PC-3 (cell line): ENCODE results near the gene CTRB1. TPM values are rescaled to one million over a fixed set of nuclear protein-coding genes. Genes with fewer than 3 reads are reported as not detected.

ENCODE experiments used
- ATAC-seq: fragments of 200-7000 bp; cut with Tn5 transposase; 2 replicates; pipeline ENCODE4 v1.9.1; 2020; ENCODE audit warnings: mild to moderate bottlenecking, moderate library complexity
- BruUV-seq: library from RNA; stranded (reverse); fragments of 400-500 nt; replicated peaks from 2 replicates; lab custom pipeline; 2021; lab: Mats Ljungman, UMichigan
- CTCF ChIA-PET: fragments of 300-600 bp; sonication (Branson Sonifier 250); formaldehyde crosslinking; loops from one replicate; lab custom pipeline; 2022; ENCODE audit warnings: antibody characterized with exemption; lab: Charles Lee
- POLR2A ChIA-PET: fragments of 300-600 bp; sonication (Branson Sonifier 250); formaldehyde crosslinking; loops from one replicate; lab custom pipeline; 2022; ENCODE audit warnings: antibody characterized with exemption; ENCODE audit not compliant: unreplicated experiment; lab: Charles Lee
- DNase-seq: peaks from one replicate; pipeline ENCODE4 v3.0.0-alpha.2; 2015
- H2AFZ ChIP-seq: fragments of 300-600 bp; sonication (generic); 2 replicates; pipeline ENCODE4 v1.6.0; 2016; ENCODE audit warnings: antibody characterized with exemption, low read length
- H3F3A ChIP-seq: fragments of 300-600 bp; sonication (generic); one replicate; pipeline ENCODE4 v1.6.0; 2017; ENCODE audit warnings: antibody characterized with exemption, low read length, control low read depth, mild to moderate bottlenecking; ENCODE audit not compliant: unreplicated experiment
- H3K27ac ChIP-seq: fragments of 300-600 bp; sonication (generic); 2 replicates; pipeline ENCODE4 v1.5.1; 2016; ENCODE audit warnings: mild to moderate bottlenecking, low read length
- H3K27me3 ChIP-seq: fragments of 300-600 bp; sonication (generic); 2 replicates; pipeline ENCODE4 v1.6.1; 2016; ENCODE audit warnings: low read length, mixed read lengths
- H3K36me3 ChIP-seq: fragments of 300-600 bp; sonication (generic); 2 replicates; pipeline ENCODE4 v1.6.1; 2016; ENCODE audit warnings: low read depth, mixed run types, low read length, mixed read lengths
- H3K4me1 ChIP-seq: fragments of 300-600 bp; sonication (generic); 2 replicates; pipeline ENCODE4 v1.5.1; 2016; ENCODE audit warnings: low read length; ENCODE audit not compliant: insufficient read depth
- H3K4me2 ChIP-seq: fragments of 300-600 bp; sonication (generic); 2 replicates; pipeline ENCODE4 v1.6.0; 2016; ENCODE audit warnings: low read length
- H3K4me3 ChIP-seq: fragments of 300-600 bp; sonication (generic); 2 replicates; pipeline ENCODE4 v1.5.1; 2016; ENCODE audit warnings: mild to moderate bottlenecking, low read length, mixed read lengths
- H3K79me2 ChIP-seq: fragments of 300-600 bp; sonication (generic); 2 replicates; pipeline ENCODE4 v1.6.1; 2017; ENCODE audit warnings: low read length, mixed read lengths
- H3K9ac ChIP-seq: fragments of 300-600 bp; sonication (generic); 2 replicates; pipeline ENCODE4 v1.6.0; 2016; ENCODE audit warnings: mild to moderate bottlenecking, low read length
- H3K9me2 ChIP-seq: fragments of 300-600 bp; sonication (generic); replicated peaks from 2 replicates; pipeline ENCODE4 v1.6.1; 2016; ENCODE audit warnings: mixed run types, low read length, mixed read lengths
- H3K9me3 ChIP-seq: fragments of 300-600 bp; sonication (generic); 2 replicates; pipeline ENCODE4 v1.6.1; 2016; ENCODE audit warnings: low read length, mixed read lengths
- H4K20me1 ChIP-seq: fragments of 300-600 bp; sonication (generic); 2 replicates; pipeline ENCODE4 v1.6.1; 2016; ENCODE audit warnings: low read length, mixed read lengths
- EZH2 ChIP-seq: fragments of 300-600 bp; sonication (generic); IDR thresholded peaks from one replicate; pipeline ENCODE4 v1.6.1; 2017; ENCODE audit warnings: antibody characterized with exemption, mild to moderate bottlenecking, low read length; ENCODE audit not compliant: unreplicated experiment
- EZH2phosphoT487 ChIP-seq: fragments of 300-600 bp; sonication (generic); IDR thresholded peaks from 2 replicates; pipeline ENCODE4 v1.6.1; 2018; ENCODE audit warnings: mild to moderate bottlenecking, antibody characterized with exemption, low read length, borderline replicate concordance
- intact Hi-C: fragments of 100-400 bp; cut with micrococcal nuclease; formaldehyde crosslinking; loops from 2 replicates; pipeline ENCODE4 v1.9.0; 2023
- total RNA-seq: library from RNA; depleted of rRNA; stranded (reverse); fragments of >200 nt; gene quantifications from 2 replicates; pipeline ENCODE4 v1.2.3, GENCODE V29; 2014
- TF ChIP-seq, protein P1 (sequence below): fragments of 300-600 bp; sonication (generic); conservative IDR thresholded peaks from 2 replicates; pipeline ENCODE4 v1.5.1; 2017; ENCODE audit warnings: antibody characterized with exemption, low read depth, mild to moderate bottlenecking, low read length

CTRB1 gene
- total RNA-seq, 1 experiment from 2014 or later, result not detected

DNA sequence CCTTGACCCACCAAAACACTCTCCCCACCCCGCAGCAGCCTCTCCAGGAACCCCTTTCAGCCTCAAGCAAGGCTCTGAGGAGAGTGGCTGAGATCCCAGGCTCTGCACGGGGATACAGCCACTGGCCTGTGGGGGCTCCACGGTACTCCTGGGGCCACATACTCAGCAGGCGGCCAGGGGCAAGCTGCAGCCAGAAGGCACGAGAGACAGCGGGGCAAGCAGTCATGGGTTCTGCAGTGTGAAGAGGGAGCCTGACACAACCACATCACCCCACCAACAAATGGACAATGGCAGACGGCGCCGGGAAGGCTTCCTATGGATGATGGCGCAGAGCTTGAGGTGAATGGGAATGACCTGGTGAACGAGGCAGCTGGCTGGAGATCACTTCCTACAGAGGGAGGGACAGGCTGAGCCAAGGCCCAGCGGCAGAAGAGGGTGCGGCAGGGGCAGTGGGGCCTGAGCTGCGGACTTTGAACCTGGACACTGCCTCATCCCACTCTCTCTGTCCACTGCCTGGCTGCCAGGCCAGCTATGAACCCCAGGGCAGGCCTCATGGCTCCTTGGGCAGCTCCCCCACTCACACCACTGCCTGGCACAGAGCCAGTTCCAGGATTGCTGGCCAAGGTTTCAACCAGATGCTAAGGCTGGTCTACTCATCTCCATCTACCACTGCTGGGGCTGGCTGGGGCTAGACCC is 43.5 kb downstream of the CTRB1 start:
- no peak overlapping the region for H3K27ac ChIP-seq
- no peaks in the 10 kb centered on the region for H3F3A ChIP-seq
- H4K20me1 ChIP-seq, result peaks cover 6% of the 10 kb centered on the region; the same call in 1 of the 2 replicates
- H2AFZ ChIP-seq, result no peak overlapping the region
- no peaks in the 10 kb centered on the region for H3K27me3 ChIP-seq
- ChIA-PET CTCF (no interaction called here), POLR2A (no interaction called here)
- no peak for TF ChIP-seq EZH2
- TF ChIP-seq, protein P1, sequence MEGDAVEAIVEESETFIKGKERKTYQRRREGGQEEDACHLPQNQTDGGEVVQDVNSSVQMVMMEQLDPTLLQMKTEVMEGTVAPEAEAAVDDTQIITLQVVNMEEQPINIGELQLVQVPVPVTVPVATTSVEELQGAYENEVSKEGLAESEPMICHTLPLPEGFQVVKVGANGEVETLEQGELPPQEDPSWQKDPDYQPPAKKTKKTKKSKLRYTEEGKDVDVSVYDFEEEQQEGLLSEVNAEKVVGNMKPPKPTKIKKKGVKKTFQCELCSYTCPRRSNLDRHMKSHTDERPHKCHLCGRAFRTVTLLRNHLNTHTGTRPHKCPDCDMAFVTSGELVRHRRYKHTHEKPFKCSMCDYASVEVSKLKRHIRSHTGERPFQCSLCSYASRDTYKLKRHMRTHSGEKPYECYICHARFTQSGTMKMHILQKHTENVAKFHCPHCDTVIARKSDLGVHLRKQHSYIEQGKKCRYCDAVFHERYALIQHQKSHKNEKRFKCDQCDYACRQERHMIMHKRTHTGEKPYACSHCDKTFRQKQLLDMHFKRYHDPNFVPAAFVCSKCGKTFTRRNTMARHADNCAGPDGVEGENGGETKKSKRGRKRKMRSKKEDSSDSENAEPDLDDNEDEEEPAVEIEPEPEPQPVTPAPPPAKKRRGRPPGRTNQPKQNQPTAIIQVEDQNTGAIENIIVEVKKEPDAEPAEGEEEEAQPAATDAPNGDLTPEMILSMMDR, result no peak
- no peak overlapping the region for H3K4me2 ChIP-seq
- no peak overlapping the region for H3K9ac ChIP-seq
- H3K9me3 ChIP-seq, result no peaks in the 10 kb centered on the region
- ATAC-seq (no peak), DNase-seq (no peak)
- peaks cover 82% of the 10 kb centered on the region for H3K79me2 ChIP-seq
- no peaks in the 10 kb centered on the region for H3K36me3 ChIP-seq
- H3K4me1 ChIP-seq, result peaks cover 26% of the 10 kb centered on the region
- no peaks in the 10 kb centered on the region for H3K9me2 ChIP-seq
- intact Hi-C loops, result no loop called here
- H3K4me3 ChIP-seq, result no peak overlapping the region
- BruUV-seq, result no TSS peak

DNA sequence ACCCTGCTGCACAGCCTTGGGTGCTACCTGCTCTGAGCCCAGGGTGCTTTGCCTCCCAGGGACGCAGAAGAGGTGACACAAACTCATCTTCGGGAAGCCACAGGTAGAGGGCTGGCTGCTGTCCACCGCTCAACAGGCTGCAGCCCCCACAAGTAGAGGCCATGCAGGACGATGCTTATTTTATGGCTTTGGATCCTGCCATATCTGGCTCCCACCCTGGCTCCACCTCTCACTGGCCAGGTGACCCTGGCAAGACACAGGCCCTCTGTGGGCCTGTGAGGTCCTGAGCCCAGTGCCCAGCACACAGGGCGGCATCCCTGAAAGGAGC is 44.0 kb downstream of the CTRB1 start:
- H3K9me3 ChIP-seq, result no peaks in the 10 kb centered on the region
- CTCF ChIA-PET, result no interaction called here
- no peaks in the 10 kb centered on the region for H3K36me3 ChIP-seq
- no peaks in the 10 kb centered on the region for H3K27me3 ChIP-seq
- no peak overlapping the region for H3K4me2 ChIP-seq
- H2AFZ ChIP-seq, result no peak overlapping the region
- H3K27ac ChIP-seq, result no peak overlapping the region
- TF ChIP-seq EZH2phosphoT487 (no peak), EZH2 (no peak)
- TF ChIP-seq, protein P1, result no peak
- H4K20me1 ChIP-seq, result peaks cover 6% of the 10 kb centered on the region; the same call in 1 of the 2 replicates
- H3K79me2 ChIP-seq, result peaks cover 77% of the 10 kb centered on the region
- no peak overlapping the region for H3K4me3 ChIP-seq
- no peak overlapping the region for H3K9ac ChIP-seq
- H3F3A ChIP-seq, result no peaks in the 10 kb centered on the region
- H3K4me1 ChIP-seq, result peaks cover 30% of the 10 kb centered on the region
- POLR2A ChIA-PET, result no interaction called here
- intact Hi-C loops, result no loop called here
- DNase-seq, result no peak
- no peak for ATAC-seq
- H3K9me2 ChIP-seq, result no peaks in the 10 kb centered on the region
- no TSS peak for BruUV-seq

DNA sequence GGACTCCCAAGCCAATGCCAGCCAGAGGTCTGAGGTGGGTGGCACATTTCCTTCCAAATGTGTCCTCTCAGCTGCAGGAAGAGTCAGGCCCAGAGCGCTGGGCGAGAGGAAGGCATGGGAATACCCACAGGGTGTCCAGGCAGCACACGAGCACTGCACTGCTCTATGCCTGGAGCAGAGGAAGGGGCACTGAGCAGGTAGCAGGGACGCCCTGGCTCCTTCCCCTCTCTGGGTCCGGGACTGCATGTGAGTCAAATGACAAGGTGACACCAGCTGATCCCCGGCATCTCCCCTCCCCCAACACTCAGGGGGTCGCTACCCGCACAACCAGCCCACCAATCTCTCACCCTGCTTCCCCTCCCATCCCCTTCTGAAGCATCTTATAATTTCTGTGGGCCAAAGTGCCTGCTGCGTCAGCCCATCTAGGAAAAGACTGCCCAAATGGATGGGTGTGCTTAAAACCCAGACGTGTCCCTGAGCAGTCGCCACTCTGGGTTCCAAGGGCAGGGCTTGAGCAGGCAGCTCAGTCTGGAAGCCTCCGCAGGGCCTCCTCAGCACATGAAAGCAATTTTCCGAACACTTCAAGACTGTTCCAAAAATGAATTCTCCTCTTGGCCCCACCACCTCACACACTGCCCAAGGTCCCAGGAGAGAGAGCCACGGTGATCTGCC is 44.6 kb downstream of the CTRB1 start:
- no peak for ATAC-seq
- intact Hi-C loops, result no loop called here
- no TSS peak for BruUV-seq
- H3K36me3 ChIP-seq, result no peaks in the 10 kb centered on the region
- DNase-seq, result no peak
- no peaks in the 10 kb centered on the region for H3K27me3 ChIP-seq
- H3K4me2 ChIP-seq, result peak overlapping the region; percentile 85
- no peaks in the 10 kb centered on the region for H3K9me3 ChIP-seq
- peaks cover 6% of the 10 kb centered on the region; the same call in 1 of the 2 replicates for H4K20me1 ChIP-seq
- no peak overlapping the region for H2AFZ ChIP-seq
- peaks cover 70% of the 10 kb centered on the region for H3K79me2 ChIP-seq
- H3K4me1 ChIP-seq, result peaks cover 35% of the 10 kb centered on the region
- no peaks in the 10 kb centered on the region for H3F3A ChIP-seq
- H3K27ac ChIP-seq, result no peak overlapping the region
- H3K9me2 ChIP-seq, result no peaks in the 10 kb centered on the region
- CTCF ChIA-PET, result no interaction called here
- POLR2A ChIA-PET, result no interaction called here
- H3K9ac ChIP-seq, result no peak overlapping the region
- peak overlapping the region; percentile 94 for H3K4me3 ChIP-seq
- TF ChIP-seq, protein P1, result no peak
- no peak for TF ChIP-seq EZH2phosphoT487
- no peak for TF ChIP-seq EZH2
